ENCODE data around the gene SLC17A4. TPM values are rescaled to one million over a fixed set of nuclear protein-coding genes. Genes with fewer than 3 reads are reported as not detected.

Gene SLC17A4
- total and polyA plus RNA-seq, 8 donors: 5.2 to 28.6 (median 10.1) TPM

DNA sequence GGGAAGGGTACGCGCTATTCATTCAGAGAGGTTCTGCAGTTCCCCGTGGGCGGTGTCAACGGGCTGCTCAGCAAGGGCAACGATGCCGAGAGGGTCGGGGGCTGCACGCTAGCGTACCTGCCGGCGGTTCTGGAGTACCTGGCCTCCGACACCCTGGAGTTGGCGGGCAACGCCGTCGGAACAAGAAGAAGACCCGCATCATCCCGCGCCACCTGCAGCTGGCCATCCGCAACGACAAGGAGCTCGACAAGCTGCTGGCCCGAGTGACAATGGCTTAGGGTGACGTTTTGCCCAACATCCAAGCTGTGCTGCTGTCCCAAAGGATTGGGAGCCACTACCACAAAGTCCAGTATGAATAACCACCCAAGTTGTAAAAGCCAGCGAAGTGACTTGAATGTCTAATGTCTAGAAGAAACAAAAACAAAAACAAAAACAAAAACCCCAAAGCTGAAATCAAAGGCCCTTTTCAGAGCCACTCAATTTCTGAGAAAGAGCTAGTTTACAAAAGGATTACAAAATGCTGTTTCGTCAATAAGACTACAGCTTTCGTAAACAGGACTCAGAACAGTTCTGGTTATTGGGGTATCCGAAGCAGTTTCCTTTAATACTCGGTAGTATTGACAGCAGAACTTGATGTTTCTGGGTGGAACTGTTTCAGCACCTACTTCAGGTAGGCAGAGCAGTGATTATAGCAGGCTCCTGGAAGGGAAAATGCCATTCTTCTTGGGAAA lies 21.9 kb upstream of the SLC17A4 start:
- no peak for DNase-seq
- Histone ChIP-seq H3K4me3 (no peak overlapping the region), H3K36me3 (no peaks in the 10 kb centered on the region), H3K27me3 (no peaks in the 10 kb centered on the region), H3K27ac (no peak overlapping the region), H3K4me1 (no peaks in the 10 kb centered on the region), H3K9me3 (no peaks in the 10 kb centered on the region)
- no peak for ATAC-seq
- 54 to 60% methylated on average over 30 of the region's 30 CpGs for WGBS, 2 donors
- TF ChIP-seq, protein P1, sequence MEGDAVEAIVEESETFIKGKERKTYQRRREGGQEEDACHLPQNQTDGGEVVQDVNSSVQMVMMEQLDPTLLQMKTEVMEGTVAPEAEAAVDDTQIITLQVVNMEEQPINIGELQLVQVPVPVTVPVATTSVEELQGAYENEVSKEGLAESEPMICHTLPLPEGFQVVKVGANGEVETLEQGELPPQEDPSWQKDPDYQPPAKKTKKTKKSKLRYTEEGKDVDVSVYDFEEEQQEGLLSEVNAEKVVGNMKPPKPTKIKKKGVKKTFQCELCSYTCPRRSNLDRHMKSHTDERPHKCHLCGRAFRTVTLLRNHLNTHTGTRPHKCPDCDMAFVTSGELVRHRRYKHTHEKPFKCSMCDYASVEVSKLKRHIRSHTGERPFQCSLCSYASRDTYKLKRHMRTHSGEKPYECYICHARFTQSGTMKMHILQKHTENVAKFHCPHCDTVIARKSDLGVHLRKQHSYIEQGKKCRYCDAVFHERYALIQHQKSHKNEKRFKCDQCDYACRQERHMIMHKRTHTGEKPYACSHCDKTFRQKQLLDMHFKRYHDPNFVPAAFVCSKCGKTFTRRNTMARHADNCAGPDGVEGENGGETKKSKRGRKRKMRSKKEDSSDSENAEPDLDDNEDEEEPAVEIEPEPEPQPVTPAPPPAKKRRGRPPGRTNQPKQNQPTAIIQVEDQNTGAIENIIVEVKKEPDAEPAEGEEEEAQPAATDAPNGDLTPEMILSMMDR (IDR thresholded peaks at IDR 0.05): no peak
- intact Hi-C loops (cut with DNase I): no loop called here
- no peak for FAIRE-seq

DNA sequence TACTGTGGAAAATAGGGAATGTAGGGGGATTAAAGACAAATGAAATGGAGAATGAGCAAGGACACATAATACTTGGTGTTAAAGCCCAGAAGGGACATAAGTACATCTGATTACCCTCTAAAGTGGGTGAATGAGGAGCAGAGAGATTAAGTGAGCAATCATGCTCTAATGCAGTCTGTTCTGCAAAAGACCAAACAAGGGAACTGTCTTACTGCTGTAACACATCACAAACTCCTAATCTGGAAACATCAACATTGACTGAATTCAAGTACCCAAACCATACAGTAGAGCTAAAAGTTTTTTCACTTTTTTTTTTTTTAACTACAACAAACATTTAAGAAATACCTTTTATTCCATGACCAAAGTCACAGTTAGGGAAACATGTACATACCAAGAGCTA lies 19.3 kb upstream of the SLC17A4 start:
- TF ChIP-seq, protein P1 (IDR thresholded peaks at IDR 0.05): no peak
- Histone ChIP-seq H3K27me3 (no peaks in the 10 kb centered on the region), H3K36me3 (no peaks in the 10 kb centered on the region), H3K27ac (no peak overlapping the region), H3K4me3 (no peak overlapping the region), H3K4me1 (no peaks in the 10 kb centered on the region), H3K9me3 (no peaks in the 10 kb centered on the region)
- intact Hi-C loops (cut with DNase I): no loop called here
- ATAC-seq: no peak
- no peak for DNase-seq
- FAIRE-seq: no peak

DNA sequence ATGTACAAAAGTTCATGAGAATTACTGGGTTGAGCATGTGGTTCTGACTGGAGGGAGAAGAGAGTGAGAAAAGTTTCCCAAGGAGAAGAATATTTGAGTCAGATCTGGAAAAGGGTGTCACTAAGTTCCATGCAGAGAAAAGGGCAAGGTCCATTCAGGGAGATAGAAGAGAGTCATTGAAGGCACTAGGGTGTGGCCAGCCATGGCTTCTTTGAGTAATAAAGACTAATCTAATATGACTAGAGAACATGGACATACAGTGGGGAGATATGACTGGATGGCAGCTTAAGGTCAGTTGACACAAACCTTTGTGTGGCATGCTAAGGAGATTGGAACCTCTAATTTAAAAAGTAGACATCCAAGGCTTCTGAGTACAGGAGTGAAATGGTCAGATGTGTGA lies 10.7 kb upstream of the SLC17A4 start:
- intact Hi-C loops (cut with DNase I): no loop called here
- ATAC-seq (no peak), FAIRE-seq (no peak), DNase-seq (no peak)
- no peaks in the 10 kb centered on the region for H3K36me3 ChIP-seq
- no peak overlapping the region for H3K27ac ChIP-seq
- H3K9me3 ChIP-seq: no peaks in the 10 kb centered on the region
- no peaks in the 10 kb centered on the region for H3K4me1 ChIP-seq
- no peaks in the 10 kb centered on the region for H3K27me3 ChIP-seq
- TF ChIP-seq, protein P1 (IDR thresholded peaks at IDR 0.05): no peak
- no peak overlapping the region for H3K4me3 ChIP-seq

DNA sequence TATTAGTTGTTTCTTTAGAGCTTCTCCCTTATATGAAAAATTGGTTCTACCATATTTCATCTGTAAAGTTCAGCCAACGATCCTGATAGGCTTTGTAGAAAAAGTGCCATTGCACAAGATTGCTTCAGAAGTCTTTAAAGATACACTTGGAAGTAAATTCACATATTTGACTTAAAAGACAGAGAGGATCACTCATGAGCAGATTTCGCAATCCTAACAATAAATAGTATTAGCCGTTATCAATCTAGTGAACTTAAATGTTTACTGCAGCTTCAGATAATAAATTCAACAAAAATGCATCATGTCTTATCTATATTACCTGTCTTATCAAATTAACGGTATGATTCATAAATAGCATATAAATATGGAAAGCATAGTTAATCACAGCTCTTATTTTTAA lies 8.7 kb upstream of the SLC17A4 start:
- Histone ChIP-seq H3K27me3 (no peaks in the 10 kb centered on the region), H3K27ac (no peak overlapping the region), H3K4me1 (no peaks in the 10 kb centered on the region), H3K9me3 (no peaks in the 10 kb centered on the region), H3K4me3 (no peak overlapping the region), H3K36me3 (no peaks in the 10 kb centered on the region)
- DNase-seq: no peak
- no peak for ATAC-seq
- FAIRE-seq: no peak
- 57 to 68% methylated on average over 4 of the region's 4 CpGs for WGBS, 2 donors
- TF ChIP-seq, protein P1 (IDR thresholded peaks at IDR 0.05): no peak
- intact Hi-C loops (cut with DNase I): no loop called here

DNA sequence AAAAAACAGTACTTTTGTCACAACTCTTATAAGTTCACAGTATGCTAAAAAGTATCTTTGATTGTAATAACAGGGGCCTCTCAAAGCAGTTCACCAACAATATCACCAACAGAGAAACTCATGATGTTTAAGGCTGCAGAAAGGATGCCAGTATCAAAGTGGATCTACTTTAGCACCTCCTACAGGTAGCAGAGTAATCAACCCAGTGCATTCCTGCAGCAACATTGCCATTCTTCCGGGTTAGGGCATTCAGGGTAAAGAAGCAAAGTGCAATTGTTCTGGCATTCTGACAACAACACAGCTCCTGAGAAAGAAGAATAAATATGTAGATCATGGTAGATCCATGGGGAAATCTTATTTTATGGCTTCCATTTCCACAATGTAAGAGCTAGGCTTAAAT lies 7.6 kb upstream of the SLC17A4 start:
- TF ChIP-seq, protein P1 (IDR thresholded peaks at IDR 0.05): no peak
- no peak overlapping the region for H3K27ac ChIP-seq
- no peaks in the 10 kb centered on the region for H3K36me3 ChIP-seq
- intact Hi-C loops (cut with DNase I): no loop called here
- H3K9me3 ChIP-seq: no peaks in the 10 kb centered on the region
- FAIRE-seq (no peak), DNase-seq (no peak), ATAC-seq (no peak)
- 62 to 70% methylated on average over 1 of the region's 1 CpG for WGBS, 2 donors
- H3K27me3 ChIP-seq: no peaks in the 10 kb centered on the region
- H3K4me3 ChIP-seq: no peak overlapping the region
- no peaks in the 10 kb centered on the region for H3K4me1 ChIP-seq

Data from pancreas (tissue), 10 donors.